ENCODE data around the gene FAM161B.
"Not testable (repeated sequence)": the region's sequence is repeated elsewhere in the genome, so short reads cannot be mapped to it uniquely, and the experiment has no call there.

Gene FAM161B, protein sequence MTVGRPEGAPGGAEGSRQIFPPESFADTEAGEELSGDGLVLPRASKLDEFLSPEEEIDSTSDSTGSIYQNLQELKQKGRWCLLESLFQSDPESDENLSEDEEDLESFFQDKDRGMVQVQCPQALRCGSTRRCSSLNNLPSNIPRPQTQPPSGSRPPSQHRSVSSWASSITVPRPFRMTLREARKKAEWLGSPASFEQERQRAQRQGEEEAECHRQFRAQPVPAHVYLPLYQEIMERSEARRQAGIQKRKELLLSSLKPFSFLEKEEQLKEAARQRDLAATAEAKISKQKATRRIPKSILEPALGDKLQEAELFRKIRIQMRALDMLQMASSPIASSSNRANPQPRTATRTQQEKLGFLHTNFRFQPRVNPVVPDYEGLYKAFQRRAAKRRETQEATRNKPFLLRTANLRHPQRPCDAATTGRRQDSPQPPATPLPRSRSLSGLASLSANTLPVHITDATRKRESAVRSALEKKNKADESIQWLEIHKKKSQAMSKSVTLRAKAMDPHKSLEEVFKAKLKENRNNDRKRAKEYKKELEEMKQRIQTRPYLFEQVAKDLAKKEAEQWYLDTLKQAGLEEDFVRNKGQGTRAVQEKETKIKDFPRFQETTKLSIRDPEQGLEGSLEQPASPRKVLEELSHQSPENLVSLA

GRCh38 chr14:73949752-73950734 lies at the start of gene FAM161B, which contains the start of gene COQ6:
TSS of gene FAM161B (minus strand) at chr14:73950094. CDS start at chr14:73950026, 68 bp downstream.
TSS of gene COQ6 (plus strand) at chr14:73950302. CDS start at chr14:73950333, 31 bp downstream.
- peak; percentile 97 for DNase-seq (ENCODE audit: low spot score)

DNA sequence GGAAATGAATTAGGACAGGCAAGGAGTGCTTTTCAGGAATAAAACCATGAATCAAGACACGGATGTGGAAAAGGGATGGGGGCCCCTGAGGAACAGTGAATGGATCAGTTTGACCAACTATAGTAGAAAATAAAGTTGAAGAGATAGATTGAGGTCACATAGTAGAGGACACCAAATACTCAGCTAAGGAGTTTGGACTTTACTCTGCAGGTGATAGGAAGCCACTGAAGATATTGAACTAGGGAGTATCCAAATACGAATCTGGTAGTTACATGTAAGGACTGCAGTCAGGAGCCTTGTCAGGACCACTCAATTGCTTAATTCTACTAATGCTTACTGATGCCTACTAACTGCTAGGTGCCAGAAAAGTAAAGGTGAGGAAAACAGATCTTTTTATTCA lies 48.8 kb upstream of the FAM161B start:
- no peak for DNase-seq (ENCODE audit: low spot score)

DNA sequence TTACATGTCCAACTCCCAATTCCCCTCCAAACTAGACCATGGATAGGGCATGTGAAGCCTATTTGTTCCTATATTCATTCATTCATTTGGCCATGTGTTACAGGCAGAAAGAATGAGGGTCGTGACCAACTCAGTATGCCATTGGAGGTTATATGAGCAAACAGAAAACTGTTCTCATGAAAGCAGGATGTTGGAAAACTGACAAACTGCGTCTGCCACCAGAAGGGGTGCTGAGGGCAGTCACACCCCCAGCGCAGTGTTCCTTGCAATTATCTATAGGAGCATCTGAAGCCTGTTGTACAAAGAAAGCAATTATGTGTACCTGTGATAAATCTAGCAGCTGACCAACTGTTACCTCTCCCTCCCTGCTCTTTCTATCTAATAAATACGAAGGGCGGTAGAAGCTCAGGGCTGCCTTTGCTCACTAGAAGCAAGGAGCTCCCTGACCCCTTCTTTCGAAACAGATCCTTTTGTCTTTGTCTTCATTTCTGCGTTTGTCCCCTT lies 48.1 kb upstream of the FAM161B start:
- no peak for DNase-seq (ENCODE audit: low spot score)

DNA sequence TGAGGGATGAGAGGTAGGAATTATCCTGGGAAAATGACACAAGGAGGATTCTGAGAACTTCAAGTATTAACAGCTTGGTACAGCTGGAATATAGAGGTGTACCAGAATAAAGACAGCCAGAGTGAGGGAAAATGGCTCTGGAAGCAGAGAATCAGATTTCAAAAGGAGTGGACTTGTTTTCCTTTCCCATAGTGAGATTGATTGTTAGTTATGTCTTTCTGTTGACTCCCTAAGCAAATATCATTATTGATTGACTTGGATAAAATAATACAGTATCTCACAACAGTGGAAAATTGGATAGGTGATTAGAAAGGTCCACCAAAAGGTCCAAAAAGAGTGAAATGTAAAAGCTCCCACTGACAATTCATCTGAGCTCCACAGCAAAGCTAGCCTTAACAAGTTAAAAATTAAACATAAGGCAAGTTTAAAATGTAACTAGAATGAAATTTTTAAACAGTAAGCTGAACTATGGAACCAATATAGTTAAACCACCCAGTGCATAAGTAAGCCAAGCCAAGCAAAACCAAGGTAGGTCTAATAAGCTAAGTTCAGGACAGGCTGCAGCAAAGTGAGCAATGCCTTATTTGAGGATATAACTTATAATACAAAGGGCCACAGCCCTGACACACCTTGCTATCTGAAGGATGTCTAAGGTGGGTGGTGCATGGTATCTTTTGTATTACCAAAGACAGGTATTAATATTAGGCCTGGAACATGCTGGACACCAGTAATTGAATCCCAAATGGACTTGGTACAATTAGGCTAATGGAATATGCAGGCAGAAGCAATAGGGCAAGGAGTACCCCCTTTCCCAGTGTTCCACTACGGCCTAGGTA lies 47.4 kb upstream of the FAM161B start:
- no peak for DNase-seq (ENCODE audit: low spot score)

DNA sequence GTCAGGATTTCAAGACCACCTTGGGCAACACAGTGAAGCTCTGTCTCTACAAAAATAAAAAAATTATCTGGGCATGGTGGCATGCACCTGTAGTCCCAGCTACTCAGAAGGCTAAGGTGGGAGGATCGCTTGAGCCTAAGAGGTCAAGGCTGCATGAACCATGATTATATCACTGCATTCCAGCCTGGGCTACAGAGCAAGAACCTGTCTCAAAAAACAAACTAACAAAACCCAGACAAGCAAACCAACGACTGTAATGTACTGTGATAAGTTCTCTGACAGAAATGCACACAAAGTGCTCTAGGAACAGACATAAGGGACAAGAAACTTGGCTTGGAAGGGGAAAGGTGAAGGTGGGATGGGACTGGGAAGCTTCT lies 46.8 kb upstream of the FAM161B start:
- DNase-seq (ENCODE audit: low spot score), result no peak

DNA sequence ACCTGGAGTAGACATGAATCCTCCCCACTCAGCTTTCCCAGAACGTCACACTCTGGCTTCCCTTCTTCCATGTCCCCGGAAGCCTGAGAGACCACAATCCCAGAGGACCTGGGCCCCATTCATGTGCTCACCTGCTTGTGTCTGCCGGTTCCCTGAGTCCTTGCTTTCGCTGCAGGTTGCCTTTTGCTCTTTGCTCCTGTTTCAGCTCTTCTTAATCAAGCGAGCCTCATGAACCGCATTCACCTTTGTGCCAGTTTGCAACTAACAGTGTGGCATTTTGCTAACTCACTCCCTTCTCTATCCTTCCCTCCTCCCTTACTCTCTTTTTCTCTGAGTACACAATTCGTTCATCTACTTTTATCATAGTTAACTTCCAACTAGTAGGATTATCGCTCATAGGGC lies 46.1 kb upstream of the FAM161B start:
- DNase-seq (ENCODE audit: low spot score), result no peak

GRCh38 chr14:73994926-73995325 lies 45.0 kb upstream of the FAM161B start:
- DNase-seq (ENCODE audit: low spot score), result not testable (repeated sequence)

DNA sequence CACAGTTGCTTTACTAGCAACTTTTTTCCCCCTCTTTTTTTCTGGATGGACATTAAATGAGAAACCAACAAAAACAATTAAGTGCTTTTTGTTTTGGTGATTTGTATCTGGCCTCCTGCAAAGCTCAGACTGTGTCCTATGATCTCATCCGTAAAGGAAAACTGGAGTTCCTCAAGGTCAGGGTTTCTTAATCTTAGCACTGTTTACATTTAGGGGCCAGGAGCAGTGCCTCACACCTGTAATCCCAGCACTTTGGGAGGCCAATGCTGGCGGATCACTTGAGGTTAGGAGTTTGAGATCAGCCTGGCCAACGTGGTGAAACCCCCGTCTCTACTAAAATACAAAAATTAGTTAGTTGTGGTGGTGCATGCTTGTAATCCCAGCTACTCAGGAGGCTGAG lies 41.2 kb upstream of the FAM161B start:
- no peak for DNase-seq (ENCODE audit: low spot score)

DNA sequence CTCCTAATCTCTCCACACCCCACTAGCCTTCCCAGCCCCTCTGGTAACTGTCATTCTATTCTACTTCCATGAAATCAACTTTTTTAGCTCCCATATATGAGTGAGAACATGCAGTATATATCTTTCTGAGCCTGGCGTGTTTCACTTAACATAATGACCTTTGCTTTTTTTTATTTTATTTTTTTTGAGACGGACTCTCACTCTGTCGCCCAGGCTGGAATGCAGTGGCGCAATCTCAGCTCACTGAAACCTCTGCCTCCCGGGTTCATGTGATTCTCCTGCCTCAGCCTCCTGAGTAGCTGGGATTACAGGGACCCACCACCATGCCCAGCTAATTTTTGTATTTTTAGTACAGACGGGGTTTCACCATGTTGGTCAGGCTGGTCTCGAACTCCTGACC lies 38.8 kb upstream of the FAM161B start:
- not testable (repeated sequence) for DNase-seq (ENCODE audit: low spot score)

DNA sequence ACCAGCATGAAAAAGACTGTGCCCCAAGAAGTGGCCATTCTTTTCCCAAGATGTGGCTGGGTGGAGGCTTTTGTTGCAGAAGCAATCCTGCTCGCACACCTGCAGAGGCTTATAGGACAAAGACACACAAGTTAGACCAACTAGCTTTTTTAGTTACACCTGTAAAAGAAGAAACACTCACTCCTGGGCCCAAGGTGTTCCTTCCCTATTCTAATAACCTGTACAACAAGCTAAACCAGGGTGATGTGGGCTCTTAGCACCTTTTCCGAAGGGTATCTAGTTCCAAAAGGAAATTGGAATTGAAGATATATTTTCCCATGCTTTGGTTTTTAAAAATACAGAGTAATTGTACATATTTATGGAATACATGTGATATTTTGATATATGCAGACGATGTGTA lies 38.2 kb upstream of the FAM161B start:
- no peak for DNase-seq (ENCODE audit: low spot score)

DNA sequence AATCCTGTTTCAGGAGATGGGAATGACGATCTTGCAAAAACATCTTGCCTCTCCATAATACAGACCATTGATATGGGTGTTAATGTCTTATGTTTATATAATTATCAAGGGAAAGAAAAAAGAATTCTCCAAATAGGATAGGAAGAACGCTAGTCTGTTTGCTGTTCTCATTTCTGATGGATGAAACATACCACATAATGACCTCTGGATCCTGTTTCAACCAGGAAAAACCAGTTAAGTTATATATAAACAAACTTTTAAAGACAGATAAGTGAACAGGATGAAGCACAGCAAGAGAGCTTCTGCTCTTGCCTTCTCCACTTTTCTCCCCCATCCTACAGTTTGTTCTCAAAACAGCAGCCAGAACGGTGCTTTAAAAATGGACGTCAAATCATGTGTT lies 28.0 kb upstream of the FAM161B start:
- no peak for DNase-seq (ENCODE audit: low spot score)

DNA sequence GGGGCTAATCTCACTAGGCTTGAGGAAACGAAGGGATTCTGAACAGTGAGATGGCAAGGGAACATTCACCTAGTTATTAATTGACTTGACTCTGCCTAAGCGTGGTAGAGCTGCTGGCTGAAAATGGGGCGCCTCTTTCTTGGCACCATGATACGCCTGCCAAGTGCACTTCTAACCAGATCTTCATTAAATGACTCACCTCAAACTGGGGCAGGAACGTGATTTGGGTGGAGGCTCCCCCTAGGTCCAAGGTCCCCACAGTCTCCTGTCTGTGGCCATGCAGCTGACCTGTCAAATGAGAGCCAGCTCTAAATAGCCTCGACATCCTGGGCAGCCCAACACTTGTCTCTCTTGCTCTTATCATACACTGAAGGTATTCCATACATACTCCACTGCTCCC lies 26.2 kb upstream of the FAM161B start:
- no peak for DNase-seq (ENCODE audit: low spot score)

DNA sequence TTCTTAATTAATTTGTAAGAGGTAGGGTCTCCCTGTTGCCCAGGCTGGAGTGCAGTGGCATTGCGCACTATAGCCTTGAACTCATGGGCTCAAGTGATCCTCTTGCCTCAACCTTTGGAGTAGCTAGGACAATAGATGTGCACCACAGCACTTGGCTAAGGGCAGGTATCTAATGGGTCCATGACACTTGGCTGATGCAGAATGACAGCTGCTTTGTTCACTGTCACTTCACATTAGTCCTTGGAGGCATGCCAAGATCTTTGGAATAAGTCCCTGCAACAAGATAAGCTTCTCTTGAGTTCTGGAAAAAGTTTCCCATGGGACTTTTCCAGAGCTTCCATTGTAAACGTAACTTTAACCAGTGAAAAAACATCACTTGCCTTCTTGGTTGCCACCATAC lies 23.6 kb upstream of the FAM161B start:
- no peak for DNase-seq (ENCODE audit: low spot score)

DNA sequence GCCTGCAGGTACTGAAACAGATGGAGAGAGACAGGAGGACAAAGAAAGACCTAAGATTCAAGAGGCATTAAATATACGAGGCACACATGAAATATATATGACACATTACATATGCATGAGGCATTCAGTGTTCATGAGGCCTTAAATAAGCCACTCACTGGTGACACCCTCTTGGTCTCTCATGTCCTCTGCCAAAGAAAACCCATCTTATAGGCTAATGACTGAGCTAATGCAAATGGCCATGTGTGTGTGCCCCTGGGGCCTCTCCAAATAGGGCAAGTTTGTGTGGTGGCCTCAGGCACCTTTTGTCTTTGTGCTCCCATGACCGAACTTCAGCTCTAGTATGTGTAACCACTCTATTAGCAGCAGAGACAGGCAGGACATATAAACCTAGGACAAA lies 19.0 kb upstream of the FAM161B start:
- no peak for DNase-seq (ENCODE audit: low spot score)

- no peak for DNase-seq (ENCODE audit: low spot score)
Observed at GRCh38 chr14:73965216-73965615, 15.3 kb upstream of the FAM161B start.

- DNase-seq (ENCODE audit: low spot score), result no peak
Observed at GRCh38 chr14:73961192-73961591, 11.3 kb upstream of the FAM161B start.

DNA sequence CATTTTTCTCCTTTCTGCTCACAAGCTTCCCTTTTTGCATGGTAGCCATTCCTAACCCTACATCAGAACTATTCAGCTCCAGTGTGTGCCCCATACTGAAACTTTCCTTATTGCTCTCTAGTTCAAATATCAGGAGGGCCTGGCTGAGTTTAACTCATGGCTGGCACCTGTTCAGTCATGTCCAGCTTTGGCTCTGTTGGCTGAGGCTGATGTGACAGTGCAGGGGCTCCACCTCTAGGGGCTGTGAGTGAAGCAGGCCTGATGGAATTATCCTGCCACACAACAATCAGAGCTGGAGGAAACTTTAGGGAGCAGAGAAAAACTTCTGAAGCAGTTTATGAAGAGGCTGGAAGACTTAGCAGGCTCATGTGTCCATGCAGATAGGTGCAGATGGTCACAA lies 8.7 kb upstream of the FAM161B start:
- no peak for DNase-seq (ENCODE audit: low spot score)

- no peak for DNase-seq (ENCODE audit: low spot score)
Observed at GRCh38 chr14:73955674-73956073, 5.8 kb upstream of the FAM161B start.

DNA sequence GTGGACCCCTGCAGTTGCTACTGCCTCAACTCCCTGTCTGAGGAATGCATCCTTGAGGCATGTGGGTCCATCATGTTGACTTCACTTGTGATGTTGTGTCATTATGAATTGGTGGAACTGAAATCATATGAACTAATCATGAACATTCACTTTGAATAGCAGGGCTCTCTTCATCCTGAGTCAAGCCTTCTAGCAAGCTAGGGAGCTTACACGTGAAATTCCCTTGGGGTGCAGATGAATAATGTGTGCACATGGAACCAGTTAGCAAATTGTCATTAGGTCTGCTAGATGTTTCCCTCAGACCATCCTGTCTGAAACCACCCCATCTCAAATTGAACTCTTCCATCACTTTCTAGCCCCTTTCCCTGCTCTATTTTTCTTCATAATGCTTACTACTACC lies 3.8 kb upstream of the FAM161B start:
- DNase-seq (ENCODE audit: low spot score), result no peak

GRCh38 chr14:73945159-73945670 lies 4.7 kb downstream of the FAM161B start:
- no peak for DNase-seq (ENCODE audit: low spot score)
